Cardiac septum (tissue), 1 donor: Measurements from ENCODE around the gene ARID1B. TPM values are rescaled to one million over a fixed set of nuclear protein-coding genes. Genes with fewer than 3 reads are reported as not detected.
A peak's percentile ranks its signal among the peaks of the same experiment; 100 is the strongest.

ENCODE experiments used
- DNase-seq: peaks from one replicate; pipeline ENCODE4 v3.0.0-alpha.2; 2020; ENCODE audit warnings: low spot score
- intact Hi-C: fragments of 100-400 bp; cut with DNase I; formaldehyde crosslinking; loops from one replicate; pipeline ENCODE4 v1.14.0; 2022
- total RNA-seq: library from RNA; stranded (reverse); fragmentation: NEBNext Ultra II Directional; extraction: Animal tissue kit (Norgen Biotek cat#: 25700); gene quantifications from one replicate; pipeline ENCODE4 v1.2.1, GENCODE V29; 2021
- donor health status: DM: no; HTN: no; CAD: no.

The ARID1B gene
- total RNA-seq, 1 donor from 2014 or later = 61.1 TPM

GRCh38 chr6:157019115-157019641 is 242.0 kb downstream of the ARID1B start:
- intact Hi-C loops = no loop called here
- no peak for DNase-seq

GRCh38 chr6:157019733-157020132 is 242.6 kb downstream of the ARID1B start:
- intact Hi-C loops = loop anchor here (2.0 to 10.0 kb wide), 4 partner anchors 62 to 455 kb away; no protein-coding TSS in a partner anchor
- no peak for DNase-seq

GRCh38 chr6:157020398-157020797 is 243.2 kb downstream of the ARID1B start:
- no peak for DNase-seq
- intact Hi-C loops = loop anchor here (2.0 to 10.0 kb wide), 4 partner anchors 63 to 456 kb away; no protein-coding TSS in a partner anchor

- intact Hi-C loops = loop anchor here (1.0 to 10.0 kb wide), 5 partner anchors 64 to 456 kb away; no protein-coding TSS in a partner anchor
- peak; percentile 85 for DNase-seq
Measured at GRCh38 chr6:157020881-157021343, 243.7 kb downstream of the ARID1B start.

GRCh38 chr6:157021344-157021992 is 244.3 kb downstream of the ARID1B start:
- intact Hi-C loops = loop anchor here (1.0 to 10.0 kb wide), 5 partner anchors 64 to 457 kb away; no protein-coding TSS in a partner anchor
- peak; percentile 96 for DNase-seq

- DNase-seq = peak; percentile 96
- intact Hi-C loops = loop anchor here (1.0 to 10.0 kb wide), 5 partner anchors 65 to 457 kb away; no protein-coding TSS in a partner anchor
Measured at GRCh38 chr6:157021993-157022740, 245.0 kb downstream of the ARID1B start.

- no peak for DNase-seq
- intact Hi-C loops = loop anchor here (5.0 to 10.0 kb wide), 3 partner anchors 67 to 459 kb away; no protein-coding TSS in a partner anchor
Measured at GRCh38 chr6:157023958-157024357, 246.8 kb downstream of the ARID1B start.

- intact Hi-C loops = loop anchor here (5.0 to 10.0 kb wide), 3 partner anchors 67 to 460 kb away; no protein-coding TSS in a partner anchor
- DNase-seq = no peak
Measured at GRCh38 chr6:157024745-157025144, 247.6 kb downstream of the ARID1B start.

- intact Hi-C loops = loop anchor here (10.0 kb wide), 1 partner anchor 461 kb away; no protein-coding TSS in a partner anchor
Measured at GRCh38 chr6:157025437-157025836, 248.3 kb downstream of the ARID1B start.

GRCh38 chr6:157029980-157030690 is 253.0 kb downstream of the ARID1B start:
- no peak for DNase-seq
- intact Hi-C loops = loop anchor here (10.0 kb wide), 1 partner anchor 465 kb away; no protein-coding TSS in a partner anchor

More at GRCh38 chr6:157025437-157025836, 248.3 kb downstream of the ARID1B start:
- DNase-seq = no peak

- DNase-seq = no peak
- intact Hi-C loops = no loop called here
Measured at GRCh38 chr6:157030755-157031154, 253.6 kb downstream of the ARID1B start.

GRCh38 chr6:157032923-157033322 is 255.7 kb downstream of the ARID1B start:
- no peak for DNase-seq
- intact Hi-C loops = no loop called here

- DNase-seq = no peak
- intact Hi-C loops = loop anchor here (2.0 kb wide), 1 partner anchor 151 kb away; no protein-coding TSS in a partner anchor
Measured at GRCh38 chr6:157033428-157034140, 256.4 kb downstream of the ARID1B start.

- DNase-seq = no peak
- intact Hi-C loops = loop anchor here (2.0 kb wide), 1 partner anchor 150 kb away; no protein-coding TSS in a partner anchor
Measured at GRCh38 chr6:157034436-157035230, 257.5 kb downstream of the ARID1B start.

GRCh38 chr6:157035546-157035945 is 258.4 kb downstream of the ARID1B start:
- intact Hi-C loops = loop anchor here (2.0 kb wide), 1 partner anchor 149 kb away; no protein-coding TSS in a partner anchor
- no peak for DNase-seq

- intact Hi-C loops = no loop called here
Measured at GRCh38 chr6:157036245-157036711, 259.1 kb downstream of the ARID1B start.

GRCh38 chr6:157037165-157037564 is 260.0 kb downstream of the ARID1B start:
- no peak for DNase-seq
- intact Hi-C loops = no loop called here

More at GRCh38 chr6:157036245-157036711, 259.1 kb downstream of the ARID1B start:
- no peak for DNase-seq
